ENCODE data around the gene WBP2.
"Not testable (repeated sequence)": the region's sequence is repeated elsewhere in the genome, so short reads cannot be mapped to it uniquely, and the experiment has no call there.

The WBP2 gene

DNA sequence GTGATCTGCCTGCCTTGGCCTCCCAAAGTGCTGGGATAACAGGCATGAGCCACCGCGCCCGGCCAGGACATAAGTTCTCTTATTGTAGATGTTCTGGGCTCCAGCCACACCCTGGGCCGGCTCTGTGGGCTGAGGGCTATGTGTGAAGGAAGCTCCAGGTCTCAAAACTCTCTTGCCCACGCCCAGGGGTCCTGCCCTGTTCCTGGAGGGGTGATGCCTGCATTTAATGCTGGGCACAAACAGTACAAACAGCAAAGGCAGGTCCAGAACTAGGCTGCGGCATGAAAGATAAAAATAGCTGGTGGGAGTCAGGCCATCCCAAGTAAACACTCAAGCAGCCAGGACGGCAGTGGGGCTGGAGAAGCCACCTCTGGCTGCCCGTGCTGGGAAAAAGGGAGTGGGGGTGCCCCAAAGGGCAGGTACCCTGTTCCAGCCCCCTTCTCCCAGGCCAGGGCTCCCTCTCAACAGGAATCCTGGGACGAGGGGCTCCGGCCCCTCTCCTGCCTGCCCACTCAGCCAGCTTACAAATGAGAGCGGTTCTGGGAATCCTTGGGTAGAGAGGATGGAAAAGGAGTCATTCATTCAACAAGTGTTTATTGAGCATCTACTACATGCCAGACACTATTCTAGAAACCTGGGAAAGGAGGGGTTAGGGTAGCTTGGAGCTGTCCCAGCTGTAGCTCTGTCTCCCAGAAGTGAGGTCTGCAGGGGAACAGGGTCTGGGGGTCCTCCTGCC, 18.6 kb upstream of the WBP2 start:
- no peaks in the 10 kb centered on the region for H3K9me3 ChIP-seq (ENCODE audit: control insufficient read depth, insufficient read depth, low read length)
- H3K27me3 ChIP-seq (ENCODE audit: control insufficient read depth, insufficient read depth, low read length): peaks cover 12% of the 10 kb centered on the region
- H3K4me3 ChIP-seq (ENCODE audit: low read depth, low read length): no peak overlapping the region
- no peaks in the 10 kb centered on the region for H3K36me3 ChIP-seq (ENCODE audit: control insufficient read depth, insufficient read depth, low read length)
- H3K9ac ChIP-seq (ENCODE audit: low read depth, low read length): no peak overlapping the region
- H3K4me1 ChIP-seq (ENCODE audit: control insufficient read depth, insufficient read depth, low read length): no peaks in the 10 kb centered on the region

GRCh38 chr17:75872434-75873351, 17.6 kb upstream of the WBP2 start:
- Histone ChIP-seq H3K9ac (ENCODE audit: low read depth, low read length) (no peak overlapping the region), H3K4me1 (ENCODE audit: control insufficient read depth, insufficient read depth, low read length) (no peaks in the 10 kb centered on the region)

GRCh38 chr17:75870228-75870627, 15.1 kb upstream of the WBP2 start:
- H3K9ac ChIP-seq (ENCODE audit: low read depth, low read length); H3K4me1 ChIP-seq (ENCODE audit: control insufficient read depth, insufficient read depth, low read length); H3K27me3 ChIP-seq (ENCODE audit: control insufficient read depth, insufficient read depth, low read length); H3K36me3 ChIP-seq (ENCODE audit: control insufficient read depth, insufficient read depth, low read length); H3K4me3 ChIP-seq (ENCODE audit: low read depth, low read length); H3K9me3 ChIP-seq (ENCODE audit: control insufficient read depth, insufficient read depth, low read length): not testable (repeated sequence)

More at GRCh38 chr17:75872434-75873351, 17.6 kb upstream of the WBP2 start:
- Histone ChIP-seq H3K9me3 (ENCODE audit: control insufficient read depth, insufficient read depth, low read length) (no peaks in the 10 kb centered on the region), H3K27me3 (ENCODE audit: control insufficient read depth, insufficient read depth, low read length) (peaks cover 10% of the 10 kb centered on the region), H3K4me3 (ENCODE audit: low read depth, low read length) (no peak overlapping the region), H3K36me3 (ENCODE audit: control insufficient read depth, insufficient read depth, low read length) (no peaks in the 10 kb centered on the region)

GRCh38 chr17:75869282-75870141, 14.4 kb upstream of the WBP2 start:
- H3K9ac ChIP-seq (ENCODE audit: low read depth, low read length): no peak overlapping the region
- no peak overlapping the region for H3K4me3 ChIP-seq (ENCODE audit: low read depth, low read length)
- no peaks in the 10 kb centered on the region for H3K27me3 ChIP-seq (ENCODE audit: control insufficient read depth, insufficient read depth, low read length)

DNA sequence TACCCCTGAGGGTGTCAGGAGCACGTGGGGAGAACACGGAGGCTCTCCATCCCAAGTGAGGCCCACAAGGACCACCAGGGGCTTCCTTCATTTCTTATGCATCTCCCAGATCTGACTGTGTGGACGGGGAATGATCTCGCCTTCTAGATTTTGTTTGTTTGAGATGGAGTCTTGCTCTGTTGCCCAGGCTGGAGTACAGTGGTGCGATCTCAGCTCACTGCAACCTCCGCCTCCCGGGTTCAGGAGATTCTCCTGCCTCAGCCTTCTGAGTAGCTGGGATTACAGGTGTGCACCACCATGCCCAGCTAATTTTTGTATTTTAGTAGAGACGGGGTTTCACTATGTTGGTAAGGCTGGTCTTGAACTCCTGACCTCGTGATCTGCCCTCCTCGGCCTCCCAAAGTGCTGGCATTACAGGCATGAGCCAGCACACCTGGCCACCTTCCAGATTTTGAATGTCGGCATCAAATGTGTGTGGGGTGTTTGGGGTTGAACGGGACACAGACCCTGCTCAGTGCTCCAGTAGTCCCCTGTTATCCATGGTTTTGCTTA, 13.7 kb upstream of the WBP2 start:
- not testable (repeated sequence) for H3K4me1 ChIP-seq (ENCODE audit: control insufficient read depth, insufficient read depth, low read length); H3K9ac ChIP-seq (ENCODE audit: low read depth, low read length); H3K36me3 ChIP-seq (ENCODE audit: control insufficient read depth, insufficient read depth, low read length); H3K27me3 ChIP-seq (ENCODE audit: control insufficient read depth, insufficient read depth, low read length); H3K4me3 ChIP-seq (ENCODE audit: low read depth, low read length); H3K9me3 ChIP-seq (ENCODE audit: control insufficient read depth, insufficient read depth, low read length)

More at GRCh38 chr17:75869282-75870141, 14.4 kb upstream of the WBP2 start:
- Histone ChIP-seq H3K9me3 (ENCODE audit: control insufficient read depth, insufficient read depth, low read length) (no peaks in the 10 kb centered on the region), H3K4me1 (ENCODE audit: control insufficient read depth, insufficient read depth, low read length) (no peaks in the 10 kb centered on the region), H3K36me3 (ENCODE audit: control insufficient read depth, insufficient read depth, low read length) (no peaks in the 10 kb centered on the region)

- not testable (repeated sequence) for H3K36me3 ChIP-seq (ENCODE audit: control insufficient read depth, insufficient read depth, low read length); H3K4me3 ChIP-seq (ENCODE audit: low read depth, low read length); H3K27me3 ChIP-seq (ENCODE audit: control insufficient read depth, insufficient read depth, low read length); H3K4me1 ChIP-seq (ENCODE audit: control insufficient read depth, insufficient read depth, low read length); H3K9ac ChIP-seq (ENCODE audit: low read depth, low read length); H3K9me3 ChIP-seq (ENCODE audit: control insufficient read depth, insufficient read depth, low read length)
These were observed 10.5 kb upstream of the WBP2 start for GRCh38 chr17:75865404-75866188.

DNA sequence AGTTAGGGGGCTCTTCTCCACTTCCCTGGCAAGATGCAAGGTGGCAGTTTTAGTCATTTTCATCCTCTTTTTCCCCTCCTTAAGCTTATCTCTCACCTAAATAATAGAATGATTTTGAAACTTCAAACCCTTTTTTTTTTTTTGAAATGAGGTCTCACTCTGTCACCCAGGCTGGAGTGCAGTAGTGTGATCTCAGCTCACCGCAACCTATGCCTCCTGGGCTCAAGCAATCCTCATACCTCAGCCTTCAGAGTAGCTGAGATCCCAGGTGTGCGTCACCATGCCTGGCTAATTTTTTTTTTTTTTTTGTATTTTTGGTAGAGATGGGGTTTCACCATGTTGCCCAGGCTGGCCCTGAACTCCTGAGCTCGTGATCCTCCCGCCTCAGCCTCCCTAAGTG, 9.8 kb upstream of the WBP2 start:
- not testable (repeated sequence) for H3K4me1 ChIP-seq (ENCODE audit: control insufficient read depth, insufficient read depth, low read length); H3K4me3 ChIP-seq (ENCODE audit: low read depth, low read length); H3K27me3 ChIP-seq (ENCODE audit: control insufficient read depth, insufficient read depth, low read length)

GRCh38 chr17:75864448-75864871, 9.3 kb upstream of the WBP2 start:
- no peaks in the 10 kb centered on the region for H3K36me3 ChIP-seq (ENCODE audit: control insufficient read depth, insufficient read depth, low read length)
- no peaks in the 10 kb centered on the region for H3K27me3 ChIP-seq (ENCODE audit: control insufficient read depth, insufficient read depth, low read length)
- H3K4me3 ChIP-seq (ENCODE audit: low read depth, low read length): no peak overlapping the region
- no peaks in the 10 kb centered on the region for H3K9me3 ChIP-seq (ENCODE audit: control insufficient read depth, insufficient read depth, low read length)
- H3K9ac ChIP-seq (ENCODE audit: low read depth, low read length): no peak overlapping the region
- no peaks in the 10 kb centered on the region for H3K4me1 ChIP-seq (ENCODE audit: control insufficient read depth, insufficient read depth, low read length)

More for the DNA sequence above, 9.8 kb upstream of the WBP2 start:
- H3K9me3 ChIP-seq (ENCODE audit: control insufficient read depth, insufficient read depth, low read length); H3K36me3 ChIP-seq (ENCODE audit: control insufficient read depth, insufficient read depth, low read length); H3K9ac ChIP-seq (ENCODE audit: low read depth, low read length): not testable (repeated sequence)

- Histone ChIP-seq H3K27me3 (ENCODE audit: control insufficient read depth, insufficient read depth, low read length) (no peaks in the 10 kb centered on the region), H3K9ac (ENCODE audit: low read depth, low read length) (no peak overlapping the region), H3K4me1 (ENCODE audit: control insufficient read depth, insufficient read depth, low read length) (no peaks in the 10 kb centered on the region), H3K4me3 (ENCODE audit: low read depth, low read length) (no peak overlapping the region), H3K36me3 (ENCODE audit: control insufficient read depth, insufficient read depth, low read length) (no peaks in the 10 kb centered on the region), H3K9me3 (ENCODE audit: control insufficient read depth, insufficient read depth, low read length) (no peaks in the 10 kb centered on the region)
These were observed 6.8 kb upstream of the WBP2 start for GRCh38 chr17:75861927-75862317.

GRCh38 chr17:75859358-75859757, 4.2 kb upstream of the WBP2 start:
- H3K9me3 ChIP-seq (ENCODE audit: control insufficient read depth, insufficient read depth, low read length); H3K36me3 ChIP-seq (ENCODE audit: control insufficient read depth, insufficient read depth, low read length); H3K4me3 ChIP-seq (ENCODE audit: low read depth, low read length); H3K9ac ChIP-seq (ENCODE audit: low read depth, low read length); H3K4me1 ChIP-seq (ENCODE audit: control insufficient read depth, insufficient read depth, low read length); H3K27me3 ChIP-seq (ENCODE audit: control insufficient read depth, insufficient read depth, low read length): not testable (repeated sequence)
